HepG2 (cell line): ENCODE data around the gene IDH3A. TPM values are rescaled to one million over a fixed set of nuclear protein-coding genes. Genes with fewer than 3 reads are reported as not detected.

Experiments
- ATAC-seq: fragments of 200-7000 bp; cut with Tn5 transposase; 3 replicates; pipeline ENCODE4 v1.9.1; 2020; ENCODE audit warnings: mild to moderate bottlenecking, moderate library complexity
- BruUV-seq: library from RNA; stranded (reverse); fragments of 400-500 nt; replicated peaks from 2 replicates; lab custom pipeline; 2021; lab: Mats Ljungman, UMichigan
- CTCF ChIA-PET: fragments of 300-600 bp; formaldehyde crosslinking; extraction: SDS; loops from one replicate; lab custom pipeline; 2021; ENCODE audit warnings: low total read pairs, inconsistent platforms, low intra/inter-chr PET ratio; lab: Yijun Ruan, JAX
- POLR2A ChIA-PET: fragments of 350-600 bp; sonication (Branson Sonifier 250); formaldehyde crosslinking; loops from one replicate; lab custom pipeline; 2020; ENCODE audit warnings: antibody characterized with exemption, inconsistent platforms; lab: Yijun Ruan, JAX
- DNase-seq: peaks from one replicate; pipeline ENCODE4 v3.0.0-alpha.2; 2015; ENCODE audit warnings: low spot score
- FAIRE-seq: peaks from 3 replicates; lab custom pipeline; 2011; peaks lifted over from hg19 to GRCh38; lab: Jason Lieb, UNC
- H2AFZ ChIP-seq: one replicate; pipeline ENCODE4 v1.6.1; 2011; ENCODE audit warnings: low read length, inconsistent platforms
- H3K27ac ChIP-seq: fragments of 300-600 bp; 3 replicates; pipeline ENCODE4 v1.8.0; 2011; ENCODE audit warnings: mixed run types, mild to moderate bottlenecking, mixed read lengths, low read length, inconsistent platforms; ENCODE audit not compliant: insufficient read depth; ENCODE audit errors: extremely low read length
- H3K27me3 ChIP-seq, 2 experiments: fragments of 200-600 bp in 1 of 2; 2 replicates in 1 of 2; 3 replicates in 1 of 2; pipeline versions ENCODE4 v1.6.0 to v1.8.0; 2011; ENCODE audit warnings: low read length in 2 of 2, mild to moderate bottlenecking in 2 of 2, moderate library complexity in 2 of 2, inconsistent platforms in 1 of 2; ENCODE audit not compliant: insufficient read depth in 2 of 2, control insufficient read depth in 1 of 2
- H3K36me3 ChIP-seq, 2 experiments: fragments of 200-600 bp in 1 of 2; replicated peaks in 1 of 2; 2 replicates in 1 of 2; 3 replicates in 1 of 2; pipeline versions ENCODE4 v1.5.1 to v1.8.0; 2011; ENCODE audit warnings: low read length in 2 of 2, inconsistent platforms in 1 of 2; ENCODE audit not compliant: insufficient read depth in 2 of 2, control insufficient read depth in 1 of 2
- H3K4me1 ChIP-seq: 2 replicates; pipeline ENCODE4 v1.5.1; 2012; ENCODE audit warnings: low read length, inconsistent platforms; ENCODE audit not compliant: insufficient read depth
- H3K4me2 ChIP-seq: 2 replicates; pipeline ENCODE4 v1.6.0; 2011; ENCODE audit warnings: low read depth, low read length, inconsistent platforms
- H3K4me3 ChIP-seq, 3 experiments: fragments of 200-600 bp in 1 of 3; sonication (generic), shearing (Covaris generic) in 1 of 3; replicated peaks in 1 of 3; 2 replicates each; pipeline ENCODE4 v1.5.1; 2011 to 2016; ENCODE audit warnings: low read length in 3 of 3, inconsistent platforms in 2 of 3, low read depth in 2 of 3, mild to moderate bottlenecking in 2 of 3, control low read depth in 1 of 3, mixed read lengths in 1 of 3; ENCODE audit not compliant: insufficient read depth in 1 of 3
- H3K79me2 ChIP-seq: one replicate; pipeline ENCODE4 v1.6.1; 2011; ENCODE audit warnings: low read length, inconsistent platforms; ENCODE audit not compliant: insufficient read depth
- H3K9ac ChIP-seq: 2 replicates; pipeline ENCODE4 v1.6.0; 2011; ENCODE audit warnings: mild to moderate bottlenecking, low read depth, low read length, inconsistent platforms; ENCODE audit not compliant: insufficient read depth
- H3K9me3 ChIP-seq: 2 replicates; pipeline ENCODE4 v1.5.1; 2012; ENCODE audit warnings: mild to moderate bottlenecking, low read length
- H4K20me1 ChIP-seq: 2 replicates; pipeline ENCODE4 v1.6.0; 2011; ENCODE audit warnings: inconsistent platforms, mild to moderate bottlenecking, low read length, moderate library complexity; ENCODE audit not compliant: insufficient read depth
- DPF2 ChIP-seq: sonication (generic); formaldehyde crosslinking; IDR thresholded peaks from 2 replicates; pipeline ENCODE4 v1.4.0; 2020; ENCODE audit warnings: mild to moderate bottlenecking, low read depth, missing genetic modification reagents, borderline replicate concordance
- FIP1L1 ChIP-seq: fragments of 200-400 bp; formaldehyde crosslinking; IDR thresholded peaks from 2 replicates; pipeline ENCODE4 v1.6.1; 2018; ENCODE audit warnings: low read depth, mild to moderate bottlenecking, low read length, moderate library complexity, borderline replicate concordance; ENCODE audit not compliant: insufficient read depth
- FLYWCH1 ChIP-seq: sonication (generic); formaldehyde crosslinking; IDR thresholded peaks from 2 replicates; pipeline ENCODE4 v1.8.1; 2023; ENCODE audit warnings: mild to moderate bottlenecking, missing genetic modification reagents
- MAFG ChIP-seq: sonication (generic); formaldehyde crosslinking; IDR thresholded peaks from 2 replicates; pipeline ENCODE4 v1.5.1; 2020; ENCODE audit warnings: mild to moderate bottlenecking, missing genetic modification reagents
- MIER3 ChIP-seq: IDR thresholded peaks from 2 replicates; pipeline ENCODE4 v1.6.1; 2016; ENCODE audit warnings: missing compliant biosample characterization, borderline replicate concordance
- SMARCC2 ChIP-seq: fragments of 450-650 bp; IDR thresholded peaks from 2 replicates; pipeline ENCODE4 v1.6.1; 2017; ENCODE audit warnings: antibody characterized with exemption, mild to moderate bottlenecking
- TEAD3 ChIP-seq: optimal IDR thresholded peaks from 2 replicates; pipeline ENCODE3; 2016; ENCODE audit warnings: borderline replicate concordance
- ZNF562 ChIP-seq: sonication (generic); formaldehyde crosslinking; IDR thresholded peaks from 2 replicates; pipeline ENCODE4 v1.8.0; 2022; ENCODE audit warnings: missing genetic modification reagents, borderline replicate concordance
- WGBS: methylation state at CpG from one replicate; pipeline ENCODE4 v1.1.6; 2017; ENCODE audit warnings: low lambda C conversion rate; 5-methylcytosine and 5-hydroxymethylcytosine counted together
- in situ Hi-C: cut with HindIII; loops from 2 replicates; pipeline ENCODE4 v1.10.0; 2017; ENCODE audit warnings: low pct_unique_long_range_greater_than_20kb; ENCODE audit not compliant: extremely low pct_ligation_motif_present
- intact Hi-C: fragments of 100-400 bp; cut with micrococcal nuclease; formaldehyde crosslinking; loops from one replicate; pipeline ENCODE4 v1.10.0; 2022; ENCODE audit not compliant: unreplicated experiment
- polyA plus RNA-seq, 8 experiments: library from polyadenylated mRNA; depleted of rRNA in 3 of 8; stranded (reverse) in 7 of 8; unstranded in 1 of 8; fragments of >200 nt; fragmentation: Illumina TruSeq in 4 of 8; extraction: Trizol in 4 of 8; gene quantifications; 2 replicates each; pipeline versions ENCODE4 v1.2.1 to v1.2.3, GENCODE V29; 2011 to 2016; ENCODE audit warnings: low read depth in 4 of 8, missing spikeins in 1 of 8, mixed read lengths in 1 of 8; ENCODE audit not compliant: insufficient read depth in 1 of 8
- total RNA-seq, 5 experiments: library from RNA; depleted of rRNA; stranded (reverse); fragments of >200 nt; fragmentation: Illumina TruSeq; extraction: Trizol; gene quantifications; 2 replicates each; pipeline ENCODE4 v1.2.3, GENCODE V29; 2016; ENCODE audit warnings: low read depth in 1 of 5
- TF ChIP-seq, protein P1 (sequence below): sonication (generic); formaldehyde crosslinking; IDR thresholded peaks from 2 replicates; pipeline ENCODE4 v1.4.0; 2020; ENCODE audit warnings: mild to moderate bottlenecking, missing genetic modification reagents
- TF ChIP-seq, protein P2 (sequence below): sonication (generic); formaldehyde crosslinking; IDR thresholded peaks from 2 replicates; pipeline ENCODE4 v1.8.1; 2023; ENCODE audit warnings: missing genetic modification reagents, mild to moderate bottlenecking, borderline replicate concordance
- TF ChIP-seq, protein P3 (sequence below): sonication (generic); formaldehyde crosslinking; IDR thresholded peaks from 2 replicates; pipeline ENCODE4 v1.4.0; 2020; ENCODE audit warnings: low read depth, mild to moderate bottlenecking, missing genetic modification reagents

Gene IDH3A
- total and polyA plus RNA-seq, 2 of the 13 experiments (the other 11 are each of a cell fraction or from before 2014, with no cell fraction given): 40.7 to 50.7 TPM

DNA sequence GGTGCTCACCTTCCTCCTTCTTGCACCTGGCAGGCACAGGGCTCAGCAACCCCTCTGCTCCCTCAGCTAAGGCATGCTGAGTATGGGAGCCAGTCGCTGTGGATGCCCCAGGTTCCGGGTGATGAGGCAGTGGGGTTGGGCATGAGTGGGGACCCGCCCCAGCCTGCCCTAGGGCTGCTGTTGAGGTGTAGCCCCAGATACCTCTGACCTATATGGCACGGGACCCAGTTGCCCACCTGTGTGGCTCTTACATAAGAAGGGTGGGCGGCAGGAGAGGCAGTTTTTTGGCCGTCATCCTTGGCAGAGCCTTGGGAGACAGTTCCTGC lies 64.2 kb downstream of the IDH3A start:
- Histone ChIP-seq H3K9me3 (no peaks in the 10 kb centered on the region), H2AFZ (no peak overlapping the region), H3K27me3 (peaks cover 2 to 32% of the 10 kb centered on the region in 2 experiments; a peak in 4 of 5 replicates), H4K20me1 (no peaks in the 10 kb centered on the region), H3K36me3 (no peaks in the 10 kb centered on the region), H3K4me2 (no peak overlapping the region), H3K4me1 (no peaks in the 10 kb centered on the region), H3K9ac (no peak overlapping the region), H3K27ac (no peak overlapping the region), H3K79me2 (no peaks in the 10 kb centered on the region), H3K4me3 (no peak overlapping the region)
- intact Hi-C loops (no loop called here), in situ Hi-C loops (no loop called here)
- CTCF ChIA-PET: no interaction called here
- WGBS: 80% methylated on average over 1 of the region's 6 CpGs
- no TSS peak for BruUV-seq
- FAIRE-seq (no peak), DNase-seq (no peak), ATAC-seq (no peak)
- TF ChIP-seq TEAD3 (CRISPR knock-in tag) (no peak), FIP1L1 (no peak), SMARCC2 (no peak), DPF2 (CRISPR knock-in tag) (no peak)
- TF ChIP-seq, protein P1, sequence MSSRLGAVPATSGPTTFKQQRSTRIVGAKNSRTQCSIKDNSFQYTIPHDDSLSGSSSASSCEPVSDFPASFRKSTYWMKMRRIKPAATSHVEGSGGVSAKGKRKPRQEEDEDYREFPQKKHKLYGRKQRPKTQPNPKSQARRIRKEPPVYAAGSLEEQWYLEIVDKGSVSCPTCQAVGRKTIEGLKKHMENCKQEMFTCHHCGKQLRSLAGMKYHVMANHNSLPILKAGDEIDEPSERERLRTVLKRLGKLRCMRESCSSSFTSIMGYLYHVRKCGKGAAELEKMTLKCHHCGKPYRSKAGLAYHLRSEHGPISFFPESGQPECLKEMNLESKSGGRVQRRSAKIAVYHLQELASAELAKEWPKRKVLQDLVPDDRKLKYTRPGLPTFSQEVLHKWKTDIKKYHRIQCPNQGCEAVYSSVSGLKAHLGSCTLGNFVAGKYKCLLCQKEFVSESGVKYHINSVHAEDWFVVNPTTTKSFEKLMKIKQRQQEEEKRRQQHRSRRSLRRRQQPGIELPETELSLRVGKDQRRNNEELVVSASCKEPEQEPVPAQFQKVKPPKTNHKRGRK (CRISPR knock-in tag): no peak
- TF ChIP-seq, all 625 proteins: peak for 0
- POLR2A ChIA-PET: no interaction called here

DNA sequence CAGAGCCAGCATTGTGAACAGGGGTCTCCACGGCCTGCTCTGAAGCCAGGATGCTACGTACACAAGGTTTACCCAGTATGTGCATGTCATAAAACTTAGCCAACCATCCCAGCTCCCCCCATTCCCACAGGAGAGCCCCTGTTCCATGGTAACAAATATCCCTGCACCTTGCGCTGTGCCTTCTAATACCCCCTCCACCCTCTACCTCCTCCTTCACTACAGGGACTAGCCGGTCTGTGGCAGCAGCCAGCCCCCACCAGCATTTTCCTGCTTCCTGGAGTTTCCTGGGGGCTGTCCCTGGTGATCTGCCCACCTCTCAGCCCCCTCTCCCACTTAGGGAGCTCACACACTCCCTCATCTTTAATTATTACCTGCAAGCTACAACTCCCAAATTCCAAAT lies 64.8 kb downstream of the IDH3A start:
- peaks cover 0 to 32% of the 10 kb centered on the region in 2 experiments; a peak in 4 of 5 replicates for H3K27me3 ChIP-seq
- H3K9ac ChIP-seq: no peak overlapping the region
- no peaks in the 10 kb centered on the region for H3K79me2 ChIP-seq
- no TSS peak for BruUV-seq
- no peaks in the 10 kb centered on the region for H3K36me3 ChIP-seq
- TF ChIP-seq MAFG (no peak), MIER3 (CRISPR knock-in tag) (no peak), FLYWCH1 (CRISPR knock-in tag) (no peak), ZNF562 (CRISPR knock-in tag) (no peak)
- TF ChIP-seq, protein P2, sequence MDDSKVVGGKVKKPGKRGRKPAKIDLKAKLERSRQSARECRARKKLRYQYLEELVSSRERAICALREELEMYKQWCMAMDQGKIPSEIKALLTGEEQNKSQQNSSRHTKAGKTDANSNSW (CRISPR knock-in tag): no peak
- TF ChIP-seq, protein P3, sequence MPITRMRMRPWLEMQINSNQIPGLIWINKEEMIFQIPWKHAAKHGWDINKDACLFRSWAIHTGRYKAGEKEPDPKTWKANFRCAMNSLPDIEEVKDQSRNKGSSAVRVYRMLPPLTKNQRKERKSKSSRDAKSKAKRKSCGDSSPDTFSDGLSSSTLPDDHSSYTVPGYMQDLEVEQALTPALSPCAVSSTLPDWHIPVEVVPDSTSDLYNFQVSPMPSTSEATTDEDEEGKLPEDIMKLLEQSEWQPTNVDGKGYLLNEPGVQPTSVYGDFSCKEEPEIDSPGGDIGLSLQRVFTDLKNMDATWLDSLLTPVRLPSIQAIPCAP (CRISPR knock-in tag): no peak
- no peak overlapping the region for H2AFZ ChIP-seq
- H3K4me3 ChIP-seq: no peak overlapping the region
- H4K20me1 ChIP-seq: no peaks in the 10 kb centered on the region
- CTCF ChIA-PET: no interaction called here
- WGBS: 44% methylated on average over 3 of the region's 4 CpGs
- H3K27ac ChIP-seq: no peak overlapping the region
- H3K4me2 ChIP-seq: no peak overlapping the region
- no peaks in the 10 kb centered on the region for H3K9me3 ChIP-seq
- intact Hi-C loops: no loop called here
- DNase-seq (no peak), ATAC-seq (no peak), FAIRE-seq (no peak)
- in situ Hi-C loops: no loop called here
- no peaks in the 10 kb centered on the region for H3K4me1 ChIP-seq
- POLR2A ChIA-PET: no interaction called here
